CD4-positive, alpha-beta T cell treated with Interleukin-17A for 1 hour (primary cell): ENCODE data around the gene CREB3L2.
A peak's percentile ranks its signal among the peaks of the same experiment; 100 is the strongest.
"Not testable (repeated sequence)": the region's sequence is repeated elsewhere in the genome, so short reads cannot be mapped to it uniquely, and the experiment has no call there.

Source experiments
- DNase-seq: peaks from one replicate; pipeline ENCODE4 v3.0.0-alpha.2; 2020

Gene CREB3L2

DNA sequence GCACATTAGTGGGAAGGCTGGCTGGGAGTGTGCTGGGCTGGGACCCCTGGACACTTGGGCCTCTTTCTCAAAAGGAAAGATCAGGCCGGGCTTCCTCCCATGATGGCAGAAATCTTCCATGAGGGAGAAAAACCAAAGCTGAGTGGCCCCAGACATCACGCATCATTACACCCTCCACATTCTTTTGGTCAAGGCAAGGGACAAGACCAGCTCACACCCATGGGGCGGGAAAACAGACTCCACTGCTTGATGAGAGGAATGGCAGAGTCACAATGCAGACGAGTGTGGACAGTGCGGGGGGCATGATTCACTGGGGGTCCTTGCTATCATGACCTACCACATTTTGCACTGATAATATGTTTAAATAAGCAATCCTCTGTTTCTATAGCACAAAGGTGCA, 73.3 kb downstream of the CREB3L2 start:
- no peak for DNase-seq

DNA sequence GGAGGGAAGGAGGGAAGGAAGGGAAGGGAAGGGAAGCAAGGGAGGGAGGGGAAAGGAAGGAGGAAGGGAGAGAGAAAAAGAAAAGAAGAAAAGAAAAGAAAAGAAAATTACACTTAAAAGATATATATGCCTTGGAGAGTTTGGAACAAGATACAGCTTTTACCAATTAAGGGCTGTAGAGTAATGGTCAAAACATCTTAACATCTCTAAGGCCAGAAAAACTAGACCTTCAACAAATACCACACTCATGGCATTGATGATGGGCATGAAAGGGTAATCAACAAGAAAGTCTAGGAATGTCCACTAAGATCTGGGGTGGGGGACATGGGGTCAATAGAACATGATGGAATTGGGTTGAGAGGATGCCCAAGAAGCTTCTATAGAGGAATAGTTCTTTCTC, 74.5 kb downstream of the CREB3L2 start:
- DNase-seq = no peak

GRCh38 chr7:137926206-137926605, 75.7 kb downstream of the CREB3L2 start:
- DNase-seq = not testable (repeated sequence)

GRCh38 chr7:137925754-137926153, 76.1 kb downstream of the CREB3L2 start:
- no peak for DNase-seq

- DNase-seq = no peak
Observed at GRCh38 chr7:137925091-137925490, 76.8 kb downstream of the CREB3L2 start.

DNA sequence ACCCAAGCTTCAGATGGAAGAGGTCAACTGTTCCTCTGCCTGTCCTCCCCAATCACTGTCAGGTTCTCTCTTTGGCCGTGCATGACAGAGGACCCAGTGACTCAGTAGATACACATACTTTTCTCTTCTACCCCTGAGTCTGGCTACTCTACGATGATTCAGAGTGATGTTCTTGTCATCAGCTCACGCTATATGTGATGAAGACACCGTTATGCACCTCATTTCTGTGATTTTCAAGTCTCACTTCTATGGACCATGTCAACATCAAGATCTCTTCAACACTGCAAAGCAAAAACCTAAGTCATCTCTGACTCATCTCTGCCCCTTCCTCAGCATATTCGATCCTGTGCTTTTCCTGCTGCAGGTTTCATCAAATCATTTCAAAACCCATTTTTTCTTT, 78.5 kb downstream of the CREB3L2 start:
- DNase-seq = no peak

- DNase-seq = no peak
Observed at GRCh38 chr7:137920637-137921399, 81.1 kb downstream of the CREB3L2 start.

DNA sequence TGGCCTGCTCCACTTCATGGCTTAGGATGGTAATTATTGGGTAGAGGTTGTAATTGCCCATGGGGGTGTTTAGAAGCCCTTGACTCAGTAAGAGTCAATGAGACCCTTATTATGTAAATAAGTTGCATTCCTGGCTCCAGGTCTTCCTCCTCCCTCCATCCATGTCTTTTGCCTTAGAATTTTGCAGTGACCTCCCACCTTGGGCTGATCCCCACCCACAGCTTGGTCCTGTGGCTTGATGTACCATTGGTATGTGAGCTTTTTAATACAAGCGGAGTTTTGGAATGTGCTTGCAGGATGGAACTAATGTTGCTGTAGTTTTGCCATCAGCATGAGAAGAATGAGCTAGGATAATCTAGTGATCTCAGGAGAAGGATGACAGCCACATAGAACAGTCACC, 81.9 kb downstream of the CREB3L2 start:
- no peak for DNase-seq

GRCh38 chr7:137916980-137917645, 84.8 kb downstream of the CREB3L2 start:
- DNase-seq = no peak

GRCh38 chr7:137916564-137916963, 85.3 kb downstream of the CREB3L2 start:
- DNase-seq = no peak

DNA sequence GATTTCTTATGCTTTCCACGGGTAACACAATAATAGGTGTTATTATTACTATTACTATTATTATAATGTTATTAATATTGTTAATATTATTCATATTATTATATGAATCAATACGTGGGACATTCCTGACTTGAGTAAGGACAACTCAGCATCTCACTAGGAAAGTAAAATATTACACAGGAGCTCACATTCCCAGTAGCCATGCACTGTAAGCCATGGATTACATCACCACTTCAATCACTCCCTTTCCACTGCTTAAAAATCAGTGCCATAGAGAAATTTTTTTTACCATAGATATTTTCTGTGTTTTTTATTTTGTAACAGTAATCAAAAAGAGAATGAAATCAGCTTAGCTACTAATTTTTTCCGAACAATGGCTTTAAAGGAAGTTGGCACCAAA, 86.6 kb downstream of the CREB3L2 start:
- no peak for DNase-seq

DNA sequence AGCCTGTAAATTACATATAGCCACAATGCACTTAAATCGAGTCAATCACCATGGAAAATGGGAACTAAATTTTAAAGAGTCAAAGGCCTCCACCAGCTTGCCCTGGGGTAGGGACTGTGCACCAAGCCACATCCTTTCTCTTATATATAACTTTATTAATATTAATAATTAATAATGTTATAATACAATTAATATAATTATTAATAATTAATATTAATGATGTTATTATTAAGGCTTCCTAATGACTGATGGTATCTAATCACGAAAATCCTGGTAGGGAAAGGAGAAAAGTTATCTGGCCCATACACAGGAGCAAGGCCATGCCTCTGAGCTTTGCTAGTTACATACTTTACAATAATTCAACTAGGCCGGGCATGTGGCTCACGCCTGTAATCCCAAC, 87.9 kb downstream of the CREB3L2 start:
- DNase-seq = no peak

GRCh38 chr7:137909042-137909441, 92.8 kb downstream of the CREB3L2 start:
- no peak for DNase-seq

DNA sequence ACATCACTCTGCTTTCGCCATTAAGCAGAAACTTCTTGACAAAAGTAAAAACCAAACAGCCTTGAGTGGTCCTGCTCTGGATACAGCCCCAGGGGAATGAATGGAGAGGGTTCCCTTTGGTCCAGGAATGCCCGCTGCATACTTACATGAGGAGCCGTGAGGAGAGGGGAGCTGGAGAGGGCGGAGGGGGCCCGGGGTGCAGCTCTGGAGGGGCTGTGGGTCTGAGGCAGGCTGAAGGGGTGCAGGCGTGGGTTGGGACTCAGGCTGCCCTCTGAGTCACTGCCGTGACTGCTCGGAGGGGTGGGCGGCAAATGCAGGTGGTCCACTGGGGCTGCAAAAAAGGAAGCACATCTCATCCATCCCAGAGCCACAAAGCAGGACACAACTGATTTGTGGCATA, 93.8 kb downstream of the CREB3L2 start:
- DNase-seq = no peak

GRCh38 chr7:137906636-137907035, 95.2 kb downstream of the CREB3L2 start:
- DNase-seq = not testable (repeated sequence)

GRCh38 chr7:137904833-137905232, 97.1 kb downstream of the CREB3L2 start:
- DNase-seq = no peak

- DNase-seq = peak; percentile 81
Observed at GRCh38 chr7:137903382-137904169, 98.3 kb downstream of the CREB3L2 start.

DNA sequence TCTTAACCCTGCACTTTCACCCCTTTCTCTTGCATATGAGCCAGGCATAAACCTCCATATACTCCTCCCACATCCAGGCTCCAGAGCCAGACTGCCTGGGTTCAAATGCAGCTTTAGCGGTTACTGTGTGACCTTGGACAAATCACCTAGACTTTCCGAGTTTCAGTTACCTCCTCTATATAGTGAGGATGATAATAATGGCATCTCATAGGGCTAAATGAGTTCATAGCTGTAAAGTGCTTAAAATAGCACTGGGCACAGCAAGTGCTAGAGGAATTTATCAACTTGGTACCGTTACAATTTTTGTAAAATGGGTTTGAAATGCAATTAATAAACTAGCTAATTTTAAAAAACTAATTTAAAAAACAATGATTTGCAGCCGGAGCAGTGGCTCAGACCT, 101.7 kb downstream of the CREB3L2 start:
- DNase-seq = no peak

DNA sequence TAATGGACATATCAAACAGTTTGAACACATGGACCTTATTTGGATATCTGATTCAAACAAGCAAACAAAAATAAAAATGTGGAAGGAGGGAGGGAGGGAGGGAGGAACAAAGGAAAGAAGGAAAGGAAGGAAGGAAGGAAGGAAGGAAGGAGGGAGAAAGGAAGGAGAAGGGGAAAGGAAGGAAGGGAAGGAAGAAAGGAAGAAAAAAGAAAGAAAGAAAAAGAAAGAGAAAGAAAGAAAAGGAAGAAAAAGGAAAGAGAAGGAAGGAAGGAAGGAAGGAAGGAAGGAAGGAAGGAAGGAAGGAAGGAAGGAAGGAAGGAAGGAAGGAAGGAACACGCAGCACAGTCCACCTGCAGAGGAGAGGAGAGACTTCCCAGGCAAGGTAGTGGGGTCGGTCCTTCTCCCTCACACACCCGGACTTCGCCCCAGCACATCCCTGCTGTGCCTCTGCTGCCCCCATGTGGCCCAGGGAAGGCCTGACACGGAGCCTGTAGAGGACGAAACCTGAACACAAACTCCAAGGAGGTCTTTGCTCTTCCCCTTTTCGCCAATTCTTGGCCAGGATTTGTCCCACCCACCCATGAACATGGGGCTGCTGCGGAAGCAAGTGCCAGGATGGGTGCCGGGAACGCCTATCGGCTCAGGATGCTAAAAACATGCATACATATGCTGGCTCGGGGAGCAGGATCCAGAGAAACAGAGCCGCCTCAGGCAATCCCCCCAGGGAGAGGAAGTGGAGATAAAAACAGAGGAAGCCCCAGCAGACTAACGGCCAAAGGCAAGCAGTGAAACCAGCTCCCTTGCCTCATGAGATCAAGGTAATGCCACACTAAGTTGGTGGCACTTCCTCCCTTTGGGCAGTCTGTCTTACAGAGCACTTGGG, 102.8 kb downstream of the CREB3L2 start:
- peak; percentile 73 for DNase-seq

DNA sequence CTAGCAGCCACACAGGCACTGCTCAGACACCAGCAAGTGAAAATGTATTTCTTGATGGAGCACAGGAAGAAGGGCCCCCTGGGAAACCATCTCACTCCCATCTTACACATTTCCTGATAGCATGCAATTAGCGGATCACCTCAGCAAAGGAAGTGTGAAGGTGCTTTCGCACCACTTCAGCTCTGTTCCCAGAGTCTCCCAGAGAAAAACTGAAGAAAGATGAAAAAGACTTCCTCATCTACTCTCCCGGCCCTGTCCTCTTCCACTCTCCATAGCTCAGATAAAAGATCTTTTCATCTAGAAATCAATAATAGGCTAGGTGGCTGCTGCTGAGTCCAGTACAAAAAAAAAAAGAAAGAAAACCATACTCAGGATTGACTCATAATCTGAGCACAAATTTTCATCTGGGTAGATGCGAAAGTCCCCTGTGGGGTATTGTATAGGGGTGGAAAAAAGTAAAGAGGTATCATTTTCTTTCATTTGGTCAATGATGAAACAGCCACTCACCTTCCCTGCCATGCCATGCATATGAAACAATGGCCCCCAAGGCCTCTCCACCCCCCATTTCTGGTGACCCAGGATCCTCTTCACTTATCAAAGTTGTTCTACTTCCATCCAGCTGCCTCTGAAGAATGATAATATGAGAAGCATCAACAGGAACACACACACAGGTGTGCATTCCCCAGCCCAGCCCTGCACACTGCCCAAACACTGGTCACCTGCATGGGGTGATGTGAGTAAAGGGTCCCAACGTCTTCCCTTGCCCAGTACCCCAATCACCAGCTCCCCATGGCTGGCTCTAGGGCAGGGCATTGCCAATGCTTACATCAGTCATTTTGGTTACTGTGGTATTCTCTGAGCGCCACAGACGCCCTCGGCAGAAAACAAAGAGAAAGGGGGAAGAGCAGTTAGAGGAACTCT, 106.3 kb downstream of the CREB3L2 start:
- no peak for DNase-seq

DNA sequence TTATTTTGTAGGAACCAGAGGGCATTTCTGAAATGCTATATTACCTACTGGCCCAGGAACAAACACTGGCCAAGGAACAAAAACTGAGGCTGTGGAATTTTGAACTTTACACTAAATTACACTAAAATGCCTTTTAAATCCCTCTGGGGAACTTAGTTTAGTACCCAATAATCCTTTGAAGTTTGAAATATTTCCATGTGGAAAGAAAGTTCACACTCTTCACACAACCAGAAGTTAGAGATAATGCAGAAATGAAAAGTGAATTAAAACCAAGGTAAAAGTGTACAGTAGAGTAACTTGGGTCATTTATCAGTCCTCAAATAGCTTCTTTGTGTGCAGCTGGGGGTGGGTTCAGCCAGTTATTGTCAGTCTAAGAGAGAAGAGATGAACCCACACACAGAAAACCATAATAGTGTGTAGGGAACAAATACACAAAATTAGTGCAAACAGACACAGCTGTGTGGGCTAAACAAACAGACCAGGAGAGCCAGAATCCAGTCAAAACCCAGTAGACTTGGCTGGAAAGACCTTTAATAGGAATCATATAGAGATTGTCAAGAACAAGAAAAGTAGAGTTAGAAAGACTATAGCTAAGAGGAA, 108.6 kb downstream of the CREB3L2 start:
- no peak for DNase-seq
